Neural progenitor cell (in vitro differentiated cells): ENCODE measurements around the gene AIF1.

Experiments
- EZH2phosphoT487 ChIP-seq: fragments of 200-600 bp; sonication (generic); IDR thresholded peaks from 2 replicates; pipeline ENCODE4 v1.6.1; 2017; ENCODE audit warnings: antibody characterized with exemption
- TF ChIP-seq, protein P1 (sequence below): fragments of 200-600 bp; sonication (generic); IDR thresholded peaks from 2 replicates; pipeline ENCODE4 v1.5.1; 2017; ENCODE audit warnings: antibody characterized with exemption, mild to moderate bottlenecking

GRCh38 chr6:31663126-31663960 lies 48.3 kb downstream of the AIF1 start:
- TF ChIP-seq, protein P1, sequence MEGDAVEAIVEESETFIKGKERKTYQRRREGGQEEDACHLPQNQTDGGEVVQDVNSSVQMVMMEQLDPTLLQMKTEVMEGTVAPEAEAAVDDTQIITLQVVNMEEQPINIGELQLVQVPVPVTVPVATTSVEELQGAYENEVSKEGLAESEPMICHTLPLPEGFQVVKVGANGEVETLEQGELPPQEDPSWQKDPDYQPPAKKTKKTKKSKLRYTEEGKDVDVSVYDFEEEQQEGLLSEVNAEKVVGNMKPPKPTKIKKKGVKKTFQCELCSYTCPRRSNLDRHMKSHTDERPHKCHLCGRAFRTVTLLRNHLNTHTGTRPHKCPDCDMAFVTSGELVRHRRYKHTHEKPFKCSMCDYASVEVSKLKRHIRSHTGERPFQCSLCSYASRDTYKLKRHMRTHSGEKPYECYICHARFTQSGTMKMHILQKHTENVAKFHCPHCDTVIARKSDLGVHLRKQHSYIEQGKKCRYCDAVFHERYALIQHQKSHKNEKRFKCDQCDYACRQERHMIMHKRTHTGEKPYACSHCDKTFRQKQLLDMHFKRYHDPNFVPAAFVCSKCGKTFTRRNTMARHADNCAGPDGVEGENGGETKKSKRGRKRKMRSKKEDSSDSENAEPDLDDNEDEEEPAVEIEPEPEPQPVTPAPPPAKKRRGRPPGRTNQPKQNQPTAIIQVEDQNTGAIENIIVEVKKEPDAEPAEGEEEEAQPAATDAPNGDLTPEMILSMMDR = no peak
- no peak for TF ChIP-seq EZH2phosphoT487
